HG03571 (cell line): ENCODE results near the gene METTL17.
"Not testable (repeated sequence)": the region's sequence is repeated elsewhere in the genome, so short reads cannot be mapped to it uniquely, and the experiment has no call there.

Experiments used
- ATAC-seq: cut with Tn5 transposase; IDR thresholded peaks from one replicate; pipeline ENCODE4 v1.9.1; 2021; ENCODE audit not compliant: unreplicated experiment

The METTL17 gene, protein sequence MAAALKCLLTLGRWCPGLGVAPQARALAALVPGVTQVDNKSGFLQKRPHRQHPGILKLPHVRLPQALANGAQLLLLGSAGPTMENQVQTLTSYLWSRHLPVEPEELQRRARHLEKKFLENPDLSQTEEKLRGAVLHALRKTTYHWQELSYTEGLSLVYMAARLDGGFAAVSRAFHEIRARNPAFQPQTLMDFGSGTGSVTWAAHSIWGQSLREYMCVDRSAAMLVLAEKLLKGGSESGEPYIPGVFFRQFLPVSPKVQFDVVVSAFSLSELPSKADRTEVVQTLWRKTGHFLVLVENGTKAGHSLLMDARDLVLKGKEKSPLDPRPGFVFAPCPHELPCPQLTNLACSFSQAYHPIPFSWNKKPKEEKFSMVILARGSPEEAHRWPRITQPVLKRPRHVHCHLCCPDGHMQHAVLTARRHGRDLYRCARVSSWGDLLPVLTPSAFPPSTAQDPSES

DNA sequence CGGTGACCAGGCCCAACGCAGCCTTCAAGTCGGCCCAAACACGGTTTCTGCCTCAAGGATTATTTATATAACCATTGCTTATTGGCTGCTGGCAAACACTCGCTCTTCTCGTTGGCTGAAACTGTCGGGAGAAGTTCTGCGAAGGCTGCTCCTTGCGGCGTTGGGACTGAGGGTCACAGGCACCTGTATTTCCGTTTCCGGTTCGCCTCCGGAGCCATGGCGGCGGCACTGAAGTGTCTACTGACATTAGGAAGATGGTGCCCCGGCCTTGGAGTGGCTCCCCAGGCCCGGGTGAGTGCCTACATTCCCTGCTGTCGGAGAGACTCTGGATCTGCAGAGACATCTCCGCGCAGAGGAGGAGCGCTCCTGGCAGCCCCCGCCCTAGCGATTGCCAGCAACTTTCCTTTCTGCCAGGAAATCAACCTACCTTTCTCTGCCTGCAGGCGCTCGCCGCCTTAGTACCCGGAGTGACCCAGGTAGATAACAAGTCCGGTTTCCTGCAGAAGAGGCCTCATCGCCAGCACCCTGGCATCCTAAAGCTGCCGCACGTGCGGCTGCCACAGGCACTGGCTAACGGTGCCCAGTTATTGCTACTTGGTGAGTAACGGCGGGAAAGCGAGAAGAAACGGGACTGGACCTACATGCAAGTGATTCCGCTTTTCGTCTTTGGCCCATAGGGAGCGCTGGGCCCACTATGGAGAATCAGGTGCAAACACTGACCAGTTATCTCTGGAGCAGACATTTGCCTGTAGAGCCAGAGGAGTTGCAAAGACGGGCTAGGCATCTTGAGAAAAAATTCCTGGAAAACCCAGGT is at the start of gene METTL17:
Gene METTL17 (plus strand): TSS at position 194 of the 814 bp plus-strand sequence. CDS start 23 bp downstream, at position 217.
- peak; percentile 94 for ATAC-seq

- not testable (repeated sequence) for ATAC-seq
These were observed 44.6 kb upstream of the METTL17 start for GRCh38 chr14:20945146-20945545.

DNA sequence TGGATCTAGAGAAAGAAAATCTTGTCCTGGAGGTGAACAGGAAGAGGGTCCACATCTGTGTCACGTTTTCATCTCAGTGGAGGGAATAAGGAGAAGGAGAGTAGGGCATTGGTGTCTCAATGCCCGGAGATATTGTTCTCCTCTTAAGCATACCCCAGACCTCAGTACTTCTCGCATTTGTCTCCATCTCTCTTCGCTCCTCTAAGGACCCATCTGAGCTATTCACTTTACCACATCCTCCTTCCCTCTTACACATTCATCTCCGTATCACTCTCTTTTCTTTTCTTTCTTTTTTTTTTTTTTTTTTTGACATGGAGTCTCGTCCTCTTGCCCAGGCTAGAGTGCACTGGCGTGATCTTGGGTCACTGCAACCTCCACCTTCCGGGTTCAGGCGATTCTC is 43.1 kb upstream of the METTL17 start:
- ATAC-seq: not testable (repeated sequence)

GRCh38 chr14:20954736-20955537 is 34.8 kb upstream of the METTL17 start, which contains the start of gene RNASE2:
Gene RNASE2 (plus strand): TSS chr14:20955487. CDS start chr14:20955772, 285 bp downstream.
- ATAC-seq: not testable (repeated sequence)

- ATAC-seq: not testable (repeated sequence)
These were observed 34.3 kb upstream of the METTL17 start for GRCh38 chr14:20955538-20955873.

GRCh38 chr14:20956376-20956976 is 33.3 kb upstream of the METTL17 start:
- ATAC-seq: no peak

- not testable (repeated sequence) for ATAC-seq
These were observed 30.8 kb upstream of the METTL17 start for GRCh38 chr14:20958946-20959345.

DNA sequence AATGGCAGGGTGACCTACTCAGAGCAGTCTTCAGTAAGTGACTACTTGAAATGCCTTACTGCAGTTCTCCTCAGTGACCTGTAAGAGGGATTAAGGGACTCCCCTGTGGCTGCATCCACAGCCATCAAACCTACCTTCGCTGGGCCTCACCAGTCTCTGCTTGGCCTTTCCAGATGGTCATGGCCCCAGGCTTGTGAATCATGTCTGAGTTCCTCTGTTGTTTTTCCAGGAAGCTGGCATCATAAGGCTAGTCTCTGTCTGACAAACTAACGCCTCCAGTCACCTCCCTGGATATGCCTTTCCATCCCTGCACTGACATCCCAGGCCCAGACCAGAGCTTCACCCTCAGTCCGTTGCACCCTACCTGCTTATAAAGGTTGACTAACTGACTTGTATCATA is 20.4 kb upstream of the METTL17 start:
- ATAC-seq: no peak

DNA sequence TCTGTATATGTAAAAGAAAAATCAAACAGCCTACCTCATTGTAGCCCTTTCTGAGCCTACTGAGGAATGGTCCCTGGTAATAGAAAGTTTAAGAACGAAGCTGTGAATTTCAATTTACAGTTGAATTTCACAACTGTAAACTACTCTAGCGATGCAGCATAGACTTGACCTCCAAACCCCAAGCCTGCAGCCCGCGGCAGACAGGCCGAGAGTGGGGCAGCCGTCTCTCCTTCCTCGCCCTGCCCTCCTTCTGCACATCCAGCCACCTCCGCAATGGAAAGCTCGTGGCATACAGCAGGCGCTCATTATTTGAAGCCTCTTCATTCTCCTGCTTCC is 19.2 kb upstream of the METTL17 start:
- no peak for ATAC-seq

DNA sequence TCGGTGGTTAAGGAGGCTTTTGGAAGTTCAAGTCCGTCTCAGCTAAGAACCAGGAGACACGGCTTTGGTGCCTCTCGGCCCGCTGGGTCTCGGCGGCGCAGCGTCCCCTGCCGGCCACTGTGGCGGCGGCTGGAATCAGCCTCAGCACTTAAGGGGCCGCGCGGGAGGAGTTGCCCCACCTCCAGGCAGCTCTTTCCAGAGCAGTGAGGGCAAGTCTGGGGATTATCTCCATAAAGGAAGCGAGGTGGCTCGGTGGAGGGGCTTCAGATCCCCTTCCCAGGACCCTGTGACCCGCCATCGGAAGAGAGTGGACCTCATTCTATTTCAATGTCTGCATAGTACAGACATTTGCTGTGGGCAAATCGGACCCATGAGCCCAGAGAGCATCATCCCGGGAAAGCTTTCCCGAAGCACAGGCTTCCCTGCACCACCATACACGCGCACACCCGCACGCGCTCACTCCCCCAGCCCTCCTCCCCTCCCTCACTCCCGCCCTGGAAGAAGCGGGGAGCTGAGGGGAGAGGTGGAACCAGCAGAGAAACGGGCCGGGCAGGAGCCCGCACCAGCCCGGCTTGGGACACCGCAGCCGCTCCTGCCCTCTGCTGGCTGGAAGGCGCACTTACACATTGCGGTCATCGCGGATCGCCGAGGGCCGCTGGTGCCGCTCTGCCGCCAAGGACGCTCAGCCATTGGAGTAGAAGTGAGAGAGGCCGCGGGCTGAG is 18.6 kb upstream of the METTL17 start:
- ATAC-seq: peak; percentile 92

- no peak for ATAC-seq
These were observed 18.1 kb upstream of the METTL17 start for GRCh38 chr14:20971705-20972021.

- ATAC-seq: no peak
These were observed 16.3 kb upstream of the METTL17 start for GRCh38 chr14:20973501-20973900.

- ATAC-seq: no peak
These were observed 13.5 kb upstream of the METTL17 start for GRCh38 chr14:20976291-20976690.

- ATAC-seq: no peak
These were observed 11.1 kb upstream of the METTL17 start for GRCh38 chr14:20978687-20979086.

DNA sequence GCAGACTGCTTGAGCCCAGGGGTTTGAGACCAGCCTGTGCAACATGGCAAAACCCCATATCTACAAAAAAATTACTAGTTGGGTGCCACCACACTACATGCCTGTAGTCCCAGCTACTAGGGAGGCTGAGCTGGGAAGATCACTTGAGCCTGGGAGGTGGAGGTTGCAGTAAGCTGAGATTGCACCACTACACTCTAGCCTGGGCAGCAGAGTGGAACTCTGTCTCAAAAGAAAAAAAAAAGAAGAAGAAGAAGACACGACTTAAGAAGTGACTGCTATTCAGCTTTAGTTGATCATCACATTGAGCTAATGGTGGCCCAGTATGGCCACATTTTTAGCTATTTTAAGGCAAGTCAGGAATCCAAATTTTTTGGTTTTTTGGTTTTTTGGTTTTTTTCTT is 8.9 kb upstream of the METTL17 start:
- ATAC-seq: no peak

- no peak for ATAC-seq
These were observed 7.0 kb upstream of the METTL17 start for GRCh38 chr14:20982646-20983369.

- ATAC-seq: not testable (repeated sequence)
These were observed 4.1 kb upstream of the METTL17 start for GRCh38 chr14:20985650-20986049.

- ATAC-seq: no peak
These were observed 3.0 kb upstream of the METTL17 start for GRCh38 chr14:20986811-20987210.

DNA sequence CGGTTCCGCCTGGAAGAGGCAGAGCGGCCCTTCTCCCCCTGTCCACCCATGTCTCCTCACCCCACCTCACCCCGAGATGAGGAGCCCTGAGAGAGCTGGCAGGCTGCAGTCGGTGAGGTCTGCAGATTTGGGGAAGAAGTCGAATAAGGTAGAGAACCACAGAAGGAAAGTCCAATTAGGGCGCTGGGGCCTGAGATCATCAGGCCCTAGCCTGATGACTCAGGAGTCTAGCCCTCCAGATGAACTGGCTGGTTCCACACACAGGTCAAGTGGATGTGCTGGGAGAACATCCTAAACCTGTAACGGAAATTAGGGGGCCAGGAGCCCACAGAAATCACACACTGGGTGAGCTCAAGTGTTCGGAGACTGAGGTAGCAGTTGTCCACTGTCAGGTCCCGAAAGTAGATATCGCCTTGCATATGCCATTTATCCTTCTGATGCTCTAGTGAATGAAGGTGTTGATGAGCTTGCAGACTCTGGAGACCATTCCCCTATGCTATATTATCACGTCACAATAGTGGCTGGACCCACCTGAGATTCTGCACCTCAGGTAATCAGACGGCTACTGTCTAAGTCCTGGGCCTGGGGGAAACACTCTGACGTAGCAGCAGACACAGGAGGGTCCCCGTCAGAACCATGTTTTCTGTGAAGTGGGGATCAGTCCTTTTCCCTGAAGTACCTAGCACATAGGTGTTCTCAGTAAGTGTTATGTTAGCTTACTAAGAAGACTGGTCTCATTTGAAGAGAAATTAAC is 886 bp upstream of the METTL17 start:
- ATAC-seq: no peak
